C4-2B (cell line): Measurements from ENCODE around the gene NUDT4.

ENCODE experiments used
- CTCF ChIP-seq: fragments of 450-650 bp; conservative IDR thresholded peaks from 2 replicates; pipeline ENCODE4 v1.5.1; 2017; ENCODE audit warnings: mild to moderate bottlenecking
- ZFX ChIP-seq: fragments of 450-650 bp; IDR thresholded peaks from 2 replicates; pipeline ENCODE4 v1.6.1; 2017

- TF ChIP-seq CTCF: no peak
- TF ChIP-seq ZFX: no peak
These were observed 70.0 kb downstream of the NUDT4 start for GRCh38 chr12:93447555-93448290.
